Glutamatergic neuron (in vitro differentiated cells): Measurements from ENCODE around the gene TBC1D21. TPM values are rescaled to one million over a fixed set of nuclear protein-coding genes. Genes with fewer than 3 reads are reported as not detected.

ENCODE experiments used
- DNase-seq: peaks from one replicate; pipeline ENCODE4 v3.0.0; 2022
- H3K27ac Mint-ChIP-seq: one replicate; pipeline ENCODE4 v1.8.0; 2020; ENCODE audit warnings: mild to moderate bottlenecking, mixed read lengths, inconsistent platforms; ENCODE audit not compliant: unreplicated experiment
- H3K27me3 Mint-ChIP-seq: one replicate; pipeline ENCODE4 v1.8.0; 2020; ENCODE audit warnings: mild to moderate bottlenecking, moderate library complexity, mixed read lengths, inconsistent platforms; ENCODE audit not compliant: unreplicated experiment
- H3K36me3 Mint-ChIP-seq: one replicate; pipeline ENCODE4 v1.8.0; 2020; ENCODE audit warnings: mild to moderate bottlenecking, mixed read lengths, inconsistent platforms; ENCODE audit not compliant: unreplicated experiment
- H3K4me1 Mint-ChIP-seq: one replicate; pipeline ENCODE4 v1.8.0; 2020; ENCODE audit warnings: mild to moderate bottlenecking, low read depth, mixed read lengths, inconsistent platforms; ENCODE audit not compliant: unreplicated experiment
- H3K4me3 Mint-ChIP-seq: one replicate; pipeline ENCODE4 v1.8.0; 2020; ENCODE audit warnings: mild to moderate bottlenecking, mixed read lengths, inconsistent platforms; ENCODE audit not compliant: unreplicated experiment
- H3K9me3 Mint-ChIP-seq: one replicate; pipeline ENCODE4 v1.8.0; 2020; ENCODE audit warnings: mild to moderate bottlenecking, moderate library complexity, mixed read lengths, inconsistent platforms; ENCODE audit not compliant: unreplicated experiment
- CTCF ChIP-seq: fragments of 200-600 bp; sonication (generic); IDR thresholded peaks from one replicate; pipeline ENCODE4 v1.5.0; 2021; ENCODE audit not compliant: partially characterized antibody, unreplicated experiment
- total RNA-seq: library from RNA; stranded (reverse); fragmentation: NEBNext Ultra II Directional; extraction: Animal tissue kit (Norgen Biotek cat#: 25700); gene quantifications from one replicate; pipeline ENCODE4 v1.2.1, GENCODE V29; 2021; ENCODE audit not compliant: unreplicated experiment

The TBC1D21 gene
- total RNA-seq, 1 donor from 2014 or later, result not detected

GRCh38 chr15:73850228-73850627, 23.1 kb upstream of the TBC1D21 start:
- H3K4me1 Mint-ChIP-seq, result peaks cover 10% of the 10 kb centered on the region
- H3K4me3 Mint-ChIP-seq, result no peak overlapping the region
- H3K9me3 Mint-ChIP-seq, result no peaks in the 10 kb centered on the region
- no peak for DNase-seq
- TF ChIP-seq CTCF, result no peak
- no peaks in the 10 kb centered on the region for H3K36me3 Mint-ChIP-seq
- no peak overlapping the region for H3K27ac Mint-ChIP-seq
- peaks cover 10% of the 10 kb centered on the region for H3K27me3 Mint-ChIP-seq

GRCh38 chr15:73851689-73852088, 21.7 kb upstream of the TBC1D21 start:
- Mint-ChIP-seq H3K27ac (no peak overlapping the region), H3K4me1 (peaks cover 10% of the 10 kb centered on the region), H3K27me3 (peaks cover 10% of the 10 kb centered on the region), H3K36me3 (no peaks in the 10 kb centered on the region), H3K9me3 (no peaks in the 10 kb centered on the region), H3K4me3 (no peak overlapping the region)
- TF ChIP-seq CTCF, result no peak
- DNase-seq, result no peak

- no peak for TF ChIP-seq CTCF
- Mint-ChIP-seq H3K4me1 (peaks cover 10% of the 10 kb centered on the region), H3K27me3 (peaks cover 11% of the 10 kb centered on the region), H3K4me3 (no peak overlapping the region), H3K9me3 (no peaks in the 10 kb centered on the region), H3K27ac (no peak overlapping the region), H3K36me3 (no peaks in the 10 kb centered on the region)
- no peak for DNase-seq
These were observed 20.9 kb upstream of the TBC1D21 start for GRCh38 chr15:73852507-73852906.

GRCh38 chr15:73854265-73854664, 19.1 kb upstream of the TBC1D21 start:
- no peak for DNase-seq
- no peaks in the 10 kb centered on the region for H3K9me3 Mint-ChIP-seq
- H3K27me3 Mint-ChIP-seq, result peaks cover 13% of the 10 kb centered on the region
- TF ChIP-seq CTCF, result no peak
- H3K4me1 Mint-ChIP-seq, result peaks cover 6% of the 10 kb centered on the region
- no peaks in the 10 kb centered on the region for H3K36me3 Mint-ChIP-seq
- H3K4me3 Mint-ChIP-seq, result no peak overlapping the region
- H3K27ac Mint-ChIP-seq, result no peak overlapping the region

- H3K27me3 Mint-ChIP-seq, result peaks cover 10% of the 10 kb centered on the region
- no peaks in the 10 kb centered on the region for H3K36me3 Mint-ChIP-seq
- no peak for TF ChIP-seq CTCF
- peaks cover 6% of the 10 kb centered on the region for H3K4me1 Mint-ChIP-seq
- no peaks in the 10 kb centered on the region for H3K9me3 Mint-ChIP-seq
- no peak overlapping the region for H3K27ac Mint-ChIP-seq
- DNase-seq, result no peak
- H3K4me3 Mint-ChIP-seq, result no peak overlapping the region
These were observed 16.7 kb upstream of the TBC1D21 start for GRCh38 chr15:73856458-73857192.
